Measurements from ENCODE around the gene NDUFB11. TPM values are rescaled to one million over a fixed set of nuclear protein-coding genes. Genes with fewer than 3 reads are reported as not detected.

The NDUFB11 gene
- total RNA-seq, 1 donor from 2014 or later: 63.8 TPM

DNA sequence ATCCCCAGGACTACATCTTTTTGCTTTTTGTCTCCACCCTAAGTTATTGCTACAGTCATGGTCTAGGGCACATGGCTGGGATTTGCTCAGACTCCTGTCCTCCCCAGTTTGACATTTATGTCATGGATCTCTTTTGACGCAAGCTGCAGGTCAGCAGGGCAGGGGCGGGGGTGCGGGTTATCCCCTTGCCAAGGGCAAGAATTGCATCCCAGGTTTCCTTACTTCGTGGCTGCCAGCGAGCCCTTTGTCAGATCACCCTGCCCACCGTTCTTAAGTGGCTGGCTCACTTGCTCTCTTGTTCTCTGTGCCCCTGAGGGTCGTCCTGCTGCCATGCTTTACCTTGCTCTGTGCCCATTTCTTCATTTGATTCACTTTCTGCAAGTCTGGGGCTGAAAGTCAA lies 28.0 kb upstream of the NDUFB11 start:
- intact Hi-C loops (cut with DNase I): no loop called here
- H3K4me1 ChIP-seq: no peaks in the 10 kb centered on the region
- TF ChIP-seq, protein P1, sequence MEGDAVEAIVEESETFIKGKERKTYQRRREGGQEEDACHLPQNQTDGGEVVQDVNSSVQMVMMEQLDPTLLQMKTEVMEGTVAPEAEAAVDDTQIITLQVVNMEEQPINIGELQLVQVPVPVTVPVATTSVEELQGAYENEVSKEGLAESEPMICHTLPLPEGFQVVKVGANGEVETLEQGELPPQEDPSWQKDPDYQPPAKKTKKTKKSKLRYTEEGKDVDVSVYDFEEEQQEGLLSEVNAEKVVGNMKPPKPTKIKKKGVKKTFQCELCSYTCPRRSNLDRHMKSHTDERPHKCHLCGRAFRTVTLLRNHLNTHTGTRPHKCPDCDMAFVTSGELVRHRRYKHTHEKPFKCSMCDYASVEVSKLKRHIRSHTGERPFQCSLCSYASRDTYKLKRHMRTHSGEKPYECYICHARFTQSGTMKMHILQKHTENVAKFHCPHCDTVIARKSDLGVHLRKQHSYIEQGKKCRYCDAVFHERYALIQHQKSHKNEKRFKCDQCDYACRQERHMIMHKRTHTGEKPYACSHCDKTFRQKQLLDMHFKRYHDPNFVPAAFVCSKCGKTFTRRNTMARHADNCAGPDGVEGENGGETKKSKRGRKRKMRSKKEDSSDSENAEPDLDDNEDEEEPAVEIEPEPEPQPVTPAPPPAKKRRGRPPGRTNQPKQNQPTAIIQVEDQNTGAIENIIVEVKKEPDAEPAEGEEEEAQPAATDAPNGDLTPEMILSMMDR (IDR thresholded peaks at IDR 0.05): no peak
- TF ChIP-seq POLR2A (IDR thresholded peaks at IDR 0.05) (no peak), POLR2AphosphoS5 (IDR thresholded peaks at IDR 0.05; ENCODE audit: insufficient read depth in 1 of 2, low read depth in 1 of 2) (no peak)
- H3K27ac ChIP-seq: no peak overlapping the region
- no peaks in the 10 kb centered on the region for H3K27me3 ChIP-seq
- no peaks in the 10 kb centered on the region for H3K9me3 ChIP-seq
- DNase-seq (ENCODE audit: extremely low spot score in 2 of 2): peak in 1 of 2 donors; percentile 55
- H3K36me3 ChIP-seq: peaks cover 0 to 43% of the 10 kb centered on the region in 2 donors
- H3K4me3 ChIP-seq: no peak overlapping the region

DNA sequence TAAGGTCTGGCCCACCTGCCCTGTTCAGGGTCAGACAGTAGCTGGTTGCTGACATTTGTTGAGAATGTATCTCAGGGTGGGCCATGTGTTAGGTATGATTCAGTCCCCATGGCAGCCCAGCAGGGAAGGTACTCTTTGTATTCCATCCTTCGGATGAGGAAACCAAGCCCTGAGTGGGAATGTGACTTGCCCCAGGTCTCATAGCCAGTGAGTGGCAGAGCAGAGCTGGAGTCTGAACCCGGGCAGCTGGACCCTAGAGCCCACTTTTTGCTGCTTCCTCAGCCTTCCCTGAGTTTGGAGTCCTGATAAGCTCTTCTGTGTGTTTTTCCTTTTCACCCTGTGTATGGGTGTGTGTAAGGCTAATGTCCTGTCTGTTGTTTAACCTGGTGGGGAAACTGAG lies 27.5 kb upstream of the NDUFB11 start:
- no peaks in the 10 kb centered on the region for H3K9me3 ChIP-seq
- no peak overlapping the region for H3K27ac ChIP-seq
- TF ChIP-seq POLR2A (IDR thresholded peaks at IDR 0.05): no peak
- TF ChIP-seq, protein P1 (IDR thresholded peaks at IDR 0.05): no peak
- no peak for TF ChIP-seq POLR2AphosphoS5 (IDR thresholded peaks at IDR 0.05; ENCODE audit: insufficient read depth in 1 of 2, low read depth in 1 of 2)
- H3K4me1 ChIP-seq: no peaks in the 10 kb centered on the region
- intact Hi-C loops (cut with DNase I): no loop called here
- DNase-seq (ENCODE audit: extremely low spot score in 2 of 2): no peak
- H3K36me3 ChIP-seq: peaks cover 0 to 38% of the 10 kb centered on the region in 2 donors
- H3K4me3 ChIP-seq: no peak overlapping the region
- no peaks in the 10 kb centered on the region for H3K27me3 ChIP-seq

DNA sequence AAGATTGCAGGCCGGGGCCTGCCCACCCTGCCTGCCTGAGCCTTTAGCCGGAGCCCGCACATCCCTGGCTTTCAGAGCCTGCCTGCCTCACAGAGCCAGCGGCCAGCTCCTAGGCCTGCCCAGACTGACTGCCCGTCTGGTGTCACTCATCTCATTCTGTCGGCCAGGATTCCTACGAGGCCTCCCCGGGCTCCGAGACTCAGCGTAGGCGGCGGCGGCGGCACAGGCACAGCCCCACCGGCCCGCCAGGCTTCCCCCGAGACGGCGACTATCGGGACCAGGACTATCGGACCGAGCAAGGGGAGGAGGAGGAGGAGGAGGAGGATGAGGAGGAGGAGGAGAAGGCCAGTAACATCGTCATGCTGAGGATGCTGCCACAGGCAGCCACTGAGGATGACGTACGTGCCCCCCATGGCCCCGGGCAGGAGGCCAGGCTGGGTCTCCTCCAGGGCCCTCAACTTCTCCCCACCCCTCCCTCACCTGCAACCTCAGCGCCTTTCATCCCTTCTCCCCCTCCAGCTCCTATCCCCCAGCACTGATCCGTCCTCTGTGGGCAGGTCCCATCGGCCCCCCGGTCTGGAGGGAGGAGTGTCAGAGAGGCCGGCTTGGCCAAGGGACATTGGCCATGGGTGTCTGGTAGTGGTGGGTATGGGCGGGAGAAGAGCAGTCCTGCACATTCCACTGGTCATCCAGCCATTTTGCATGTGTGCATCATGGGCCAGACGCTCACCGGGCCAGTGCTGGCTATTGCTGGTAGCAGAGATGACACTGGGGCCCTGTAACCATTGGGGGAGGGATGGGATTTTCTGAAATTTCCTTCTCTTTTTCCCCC lies 26.6 kb upstream of the NDUFB11 start:
- intact Hi-C loops (cut with DNase I): no loop called here
- peak in 1 of 2 donors; percentile 92 for DNase-seq (ENCODE audit: extremely low spot score in 2 of 2)
- Histone ChIP-seq H3K9me3 (no peaks in the 10 kb centered on the region), H3K4me1 (no peaks in the 10 kb centered on the region), H3K27me3 (no peaks in the 10 kb centered on the region), H3K36me3 (peaks cover 0 to 28% of the 10 kb centered on the region in 2 donors), H3K4me3 (no peak overlapping the region), H3K27ac (no peak overlapping the region)
- TF ChIP-seq POLR2AphosphoS5 (IDR thresholded peaks at IDR 0.05; ENCODE audit: insufficient read depth in 1 of 2, low read depth in 1 of 2): no peak
- TF ChIP-seq, protein P1 (IDR thresholded peaks at IDR 0.05): no peak
- TF ChIP-seq POLR2A (IDR thresholded peaks at IDR 0.05): no peak

DNA sequence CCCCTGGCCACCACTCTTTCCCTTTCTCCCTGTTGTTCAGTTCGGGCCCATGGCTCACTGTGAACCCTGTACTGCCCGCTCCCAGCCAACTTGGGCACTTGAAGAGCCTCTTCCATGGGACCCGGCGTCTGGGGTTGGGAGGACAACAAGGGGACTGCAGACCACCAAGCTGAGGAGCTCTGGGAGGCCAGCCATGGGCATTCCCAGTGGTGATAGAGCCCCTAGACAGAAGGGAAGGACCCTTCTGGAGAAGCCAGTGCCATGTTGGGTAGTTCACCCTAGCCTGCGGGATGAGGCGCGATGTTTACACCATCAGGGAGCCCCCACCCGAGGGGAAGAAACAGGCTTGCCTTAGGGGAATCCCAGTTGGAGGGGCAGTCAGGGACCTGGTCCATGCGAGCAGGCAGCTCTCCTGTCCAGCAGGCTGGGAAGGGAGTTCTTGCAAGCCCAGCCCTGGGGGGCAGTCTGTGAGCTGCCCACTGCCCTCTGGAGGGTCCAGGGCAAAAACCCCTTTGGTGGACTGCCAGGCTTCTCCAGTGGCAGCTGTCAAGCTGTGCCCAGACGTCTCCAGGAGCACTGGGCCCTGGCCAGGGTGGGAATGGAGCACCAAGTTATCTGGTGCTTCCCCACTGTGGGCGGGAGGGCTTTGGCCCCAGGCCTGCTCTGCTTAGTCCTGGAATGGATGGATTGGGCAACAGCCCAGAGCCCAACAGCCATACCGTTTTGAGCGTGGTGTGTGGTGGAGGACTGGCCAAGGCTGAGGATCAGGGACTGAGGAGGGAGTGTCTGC lies 25.4 kb upstream of the NDUFB11 start:
- intact Hi-C loops (cut with DNase I): no loop called here
- Histone ChIP-seq H3K27me3 (no peaks in the 10 kb centered on the region), H3K36me3 (peaks cover 0 to 17% of the 10 kb centered on the region in 2 donors), H3K9me3 (no peaks in the 10 kb centered on the region), H3K4me1 (no peaks in the 10 kb centered on the region), H3K27ac (no peak overlapping the region), H3K4me3 (no peak overlapping the region)
- peak; percentile 64 to 78 for DNase-seq (ENCODE audit: extremely low spot score in 2 of 2)
- TF ChIP-seq, protein P1 (IDR thresholded peaks at IDR 0.05): no peak
- no peak for TF ChIP-seq POLR2AphosphoS5 (IDR thresholded peaks at IDR 0.05; ENCODE audit: insufficient read depth in 1 of 2, low read depth in 1 of 2)
- TF ChIP-seq POLR2A (IDR thresholded peaks at IDR 0.05): no peak

Data from vagina (tissue), 2 donors.